GM21825 (cell line): ENCODE results near the gene MAPK7.

Experiments used
- ATAC-seq: cut with Tn5 transposase; IDR thresholded peaks from one replicate; pipeline ENCODE4 v1.9.1; 2021; ENCODE audit warnings: mild to moderate bottlenecking, moderate library complexity; ENCODE audit not compliant: unreplicated experiment

Gene MAPK7

GRCh38 chr17:19377602-19378415 is 489 bp upstream of the MAPK7 start:
- peak; percentile 93 for ATAC-seq

- no peak for ATAC-seq
Observed at GRCh38 chr17:19379361-19380065, 1.2 kb downstream of the MAPK7 start.

GRCh38 chr17:19380481-19381301 is 2.4 kb downstream of the MAPK7 start:
- no peak for ATAC-seq

GRCh38 chr17:19381361-19381740 is 3.1 kb downstream of the MAPK7 start:
- no peak for ATAC-seq

- ATAC-seq, result no peak
Observed at GRCh38 chr17:19381741-19382444, 3.6 kb downstream of the MAPK7 start.

GRCh38 chr17:19382531-19383444 is 4.5 kb downstream of the MAPK7 start:
- ATAC-seq, result no peak

GRCh38 chr17:19383681-19384470 is 5.6 kb downstream of the MAPK7 start:
- no peak for ATAC-seq

- no peak for ATAC-seq
Observed at GRCh38 chr17:19384723-19385391, 6.6 kb downstream of the MAPK7 start.

GRCh38 chr17:19385521-19385983 is 7.3 kb downstream of the MAPK7 start:
- ATAC-seq, result no peak

- ATAC-seq, result no peak
Observed at GRCh38 chr17:19386051-19386929, 8.0 kb downstream of the MAPK7 start.

GRCh38 chr17:19386974-19387920 is 8.9 kb downstream of the MAPK7 start, which contains the start of gene MFAP4:
MFAP4 (minus strand) TSS chr17:19387190; CDS start chr17:19387155, 35 bp downstream.
- no peak for ATAC-seq

- ATAC-seq, result no peak
Observed at GRCh38 chr17:19387921-19388521, 9.7 kb downstream of the MAPK7 start.

GRCh38 chr17:19388791-19389785 is 10.8 kb downstream of the MAPK7 start:
- no peak for ATAC-seq

- ATAC-seq, result no peak
Observed at GRCh38 chr17:19390951-19391350, 12.7 kb downstream of the MAPK7 start.

GRCh38 chr17:19391432-19391831 is 13.1 kb downstream of the MAPK7 start:
- ATAC-seq, result no peak
